ENCODE measurements around the gene OTUB1.

Gene OTUB1

GRCh38 chr11:64040684-64041322 lies 54.6 kb downstream of the OTUB1 start:
- no peak overlapping the region for H3K4me3 ChIP-seq (ENCODE audit: low read length)
- no peaks in the 10 kb centered on the region for H3F3A ChIP-seq (ENCODE audit: insufficient read depth, low read length)
- no peaks in the 10 kb centered on the region for H3K36me3 ChIP-seq (replicated peaks; ENCODE audit: insufficient read depth, low read length)
- H2AFZ ChIP-seq (ENCODE audit: low read length), result no peak overlapping the region
- TF ChIP-seq, protein P1, sequence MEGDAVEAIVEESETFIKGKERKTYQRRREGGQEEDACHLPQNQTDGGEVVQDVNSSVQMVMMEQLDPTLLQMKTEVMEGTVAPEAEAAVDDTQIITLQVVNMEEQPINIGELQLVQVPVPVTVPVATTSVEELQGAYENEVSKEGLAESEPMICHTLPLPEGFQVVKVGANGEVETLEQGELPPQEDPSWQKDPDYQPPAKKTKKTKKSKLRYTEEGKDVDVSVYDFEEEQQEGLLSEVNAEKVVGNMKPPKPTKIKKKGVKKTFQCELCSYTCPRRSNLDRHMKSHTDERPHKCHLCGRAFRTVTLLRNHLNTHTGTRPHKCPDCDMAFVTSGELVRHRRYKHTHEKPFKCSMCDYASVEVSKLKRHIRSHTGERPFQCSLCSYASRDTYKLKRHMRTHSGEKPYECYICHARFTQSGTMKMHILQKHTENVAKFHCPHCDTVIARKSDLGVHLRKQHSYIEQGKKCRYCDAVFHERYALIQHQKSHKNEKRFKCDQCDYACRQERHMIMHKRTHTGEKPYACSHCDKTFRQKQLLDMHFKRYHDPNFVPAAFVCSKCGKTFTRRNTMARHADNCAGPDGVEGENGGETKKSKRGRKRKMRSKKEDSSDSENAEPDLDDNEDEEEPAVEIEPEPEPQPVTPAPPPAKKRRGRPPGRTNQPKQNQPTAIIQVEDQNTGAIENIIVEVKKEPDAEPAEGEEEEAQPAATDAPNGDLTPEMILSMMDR (IDR thresholded peaks at IDR 0.05; ENCODE audit: low read length), result no peak; the same call in 1 of the 2 replicates
- TF ChIP-seq EZH2phosphoT487 (IDR thresholded peaks at IDR 0.05; ENCODE audit: low read length), result no peak
- TF ChIP-seq EZH2 (optimal IDR thresholded peaks at IDR 0.05; ENCODE audit: low read depth, low read length), result no peak
- H3K9me3 ChIP-seq (replicated peaks; ENCODE audit: insufficient read depth, low read length), result no peaks in the 10 kb centered on the region
- H3K4me1 ChIP-seq (ENCODE audit: low read length), result no peaks in the 10 kb centered on the region
- no peak overlapping the region for H3K4me2 ChIP-seq (ENCODE audit: low read depth, low read length)
- no peak for DNase-seq
- H4K20me1 ChIP-seq (ENCODE audit: insufficient read depth, low read length), result no peaks in the 10 kb centered on the region
- no peaks in the 10 kb centered on the region for H3K9me2 ChIP-seq (replicated peaks; ENCODE audit: insufficient read depth, low read length)
- no peak overlapping the region for H3K9ac ChIP-seq (ENCODE audit: low read length)
- no peaks in the 10 kb centered on the region for H3K79me2 ChIP-seq (ENCODE audit: low read length)
- peaks cover 13% of the 10 kb centered on the region for H3K27me3 ChIP-seq (replicated peaks; ENCODE audit: insufficient read depth, low read length)
- no peak overlapping the region for H3K27ac ChIP-seq (ENCODE audit: low read length)

DNA sequence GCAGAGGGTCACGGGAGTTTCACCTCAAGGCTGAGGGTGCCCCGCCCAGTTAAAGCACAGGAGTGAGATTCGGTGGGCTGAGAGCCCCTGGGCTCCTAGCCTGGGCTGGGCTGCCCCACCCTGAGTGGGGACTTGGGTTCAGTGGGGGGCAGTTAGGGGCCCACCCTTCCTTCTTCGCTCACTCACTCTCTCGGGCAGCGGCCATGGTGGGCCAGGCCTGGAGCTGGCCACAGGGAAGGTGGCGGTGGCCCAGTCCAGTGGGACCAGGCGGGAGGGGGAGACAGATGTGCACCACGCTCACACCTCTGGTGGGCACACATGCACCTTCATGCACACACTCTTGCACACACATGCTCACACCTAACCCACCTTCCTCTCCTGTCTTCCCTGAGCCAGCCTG lies 55.6 kb downstream of the OTUB1 start:
- DNase-seq, result no peak
- Histone ChIP-seq H3K4me2 (ENCODE audit: low read depth, low read length) (no peak overlapping the region), H3K27ac (ENCODE audit: low read length) (no peak overlapping the region), H3K9me2 (replicated peaks; ENCODE audit: insufficient read depth, low read length) (no peaks in the 10 kb centered on the region), H3K27me3 (replicated peaks; ENCODE audit: insufficient read depth, low read length) (peaks cover 4% of the 10 kb centered on the region), H2AFZ (ENCODE audit: low read length) (no peak overlapping the region), H3F3A (ENCODE audit: insufficient read depth, low read length) (no peaks in the 10 kb centered on the region), H3K4me3 (ENCODE audit: low read length) (no peak overlapping the region), H3K9me3 (replicated peaks; ENCODE audit: insufficient read depth, low read length) (no peaks in the 10 kb centered on the region), H3K9ac (ENCODE audit: low read length) (no peak overlapping the region), H3K79me2 (ENCODE audit: low read length) (no peaks in the 10 kb centered on the region), H3K36me3 (replicated peaks; ENCODE audit: insufficient read depth, low read length) (no peaks in the 10 kb centered on the region), H3K4me1 (ENCODE audit: low read length) (no peaks in the 10 kb centered on the region), H4K20me1 (ENCODE audit: insufficient read depth, low read length) (no peaks in the 10 kb centered on the region)
- no peak for TF ChIP-seq EZH2 (optimal IDR thresholded peaks at IDR 0.05; ENCODE audit: low read depth, low read length)
- no peak for TF ChIP-seq EZH2phosphoT487 (IDR thresholded peaks at IDR 0.05; ENCODE audit: low read length)
- TF ChIP-seq, protein P1 (IDR thresholded peaks at IDR 0.05; ENCODE audit: low read length), result no peak

GRCh38 chr11:64042301-64042700 lies 56.1 kb downstream of the OTUB1 start:
- no peak for DNase-seq
- Histone ChIP-seq H3K4me3 (ENCODE audit: low read length) (no peak overlapping the region), H3K4me1 (ENCODE audit: low read length) (no peaks in the 10 kb centered on the region), H3K9ac (ENCODE audit: low read length) (no peak overlapping the region), H3K9me2 (replicated peaks; ENCODE audit: insufficient read depth, low read length) (no peaks in the 10 kb centered on the region), H3K79me2 (ENCODE audit: low read length) (no peaks in the 10 kb centered on the region), H2AFZ (ENCODE audit: low read length) (no peak overlapping the region), H4K20me1 (ENCODE audit: insufficient read depth, low read length) (no peaks in the 10 kb centered on the region), H3F3A (ENCODE audit: insufficient read depth, low read length) (no peaks in the 10 kb centered on the region), H3K9me3 (replicated peaks; ENCODE audit: insufficient read depth, low read length) (no peaks in the 10 kb centered on the region), H3K27ac (ENCODE audit: low read length) (no peak overlapping the region), H3K4me2 (ENCODE audit: low read depth, low read length) (no peak overlapping the region), H3K27me3 (replicated peaks; ENCODE audit: insufficient read depth, low read length) (no peaks in the 10 kb centered on the region), H3K36me3 (replicated peaks; ENCODE audit: insufficient read depth, low read length) (no peaks in the 10 kb centered on the region)
- TF ChIP-seq EZH2 (optimal IDR thresholded peaks at IDR 0.05; ENCODE audit: low read depth, low read length) (no peak), EZH2phosphoT487 (IDR thresholded peaks at IDR 0.05; ENCODE audit: low read length) (no peak)
- TF ChIP-seq, protein P1 (IDR thresholded peaks at IDR 0.05; ENCODE audit: low read length), result no peak
